Activated gamma-delta T cell treated with Interleukin-2 at 50 U/mL for 16 hours (primary cell): ENCODE data around the gene UBE3B.
A peak's percentile ranks its signal among the peaks of the same experiment; 100 is the strongest.

Source experiments
- DNase-seq: peaks from one replicate; pipeline ENCODE4 v3.0.0-alpha.2; 2020

The UBE3B gene

GRCh38 chr12:109532721-109533486, 55.5 kb downstream of the UBE3B start:
- no peak for DNase-seq

- no peak for DNase-seq
Observed at GRCh38 chr12:109533487-109533740, 56.0 kb downstream of the UBE3B start.

- no peak for DNase-seq
Observed at GRCh38 chr12:109534456-109534855, 57.0 kb downstream of the UBE3B start.

- no peak for DNase-seq
Observed at GRCh38 chr12:109535231-109535862, 57.9 kb downstream of the UBE3B start.

GRCh38 chr12:109535863-109536250, 58.4 kb downstream of the UBE3B start:
- DNase-seq = no peak

- no peak for DNase-seq
Observed at GRCh38 chr12:109537136-109537535, 59.7 kb downstream of the UBE3B start.

GRCh38 chr12:109538191-109538863, 60.9 kb downstream of the UBE3B start:
- no peak for DNase-seq

GRCh38 chr12:109539508-109539907, 62.1 kb downstream of the UBE3B start:
- no peak for DNase-seq

GRCh38 chr12:109540526-109541412, 63.3 kb downstream of the UBE3B start:
- no peak for DNase-seq

GRCh38 chr12:109541413-109541726, 63.9 kb downstream of the UBE3B start:
- no peak for DNase-seq

GRCh38 chr12:109542014-109542413, 64.6 kb downstream of the UBE3B start:
- DNase-seq = no peak

- DNase-seq = no peak
Observed at GRCh38 chr12:109542876-109543275, 65.4 kb downstream of the UBE3B start.

GRCh38 chr12:109544955-109545531, 67.6 kb downstream of the UBE3B start:
- peak; percentile 14 for DNase-seq

- no peak for DNase-seq
Observed at GRCh38 chr12:109545826-109546225, 68.4 kb downstream of the UBE3B start.

- DNase-seq = no peak
Observed at GRCh38 chr12:109547286-109547685, 69.9 kb downstream of the UBE3B start.

- DNase-seq = no peak
Observed at GRCh38 chr12:109548258-109548657, 70.8 kb downstream of the UBE3B start.

GRCh38 chr12:109549613-109550270, 72.3 kb downstream of the UBE3B start:
- DNase-seq = no peak

GRCh38 chr12:109550281-109550680, 72.8 kb downstream of the UBE3B start:
- no peak for DNase-seq

- no peak for DNase-seq
Observed at GRCh38 chr12:109551108-109551507, 73.7 kb downstream of the UBE3B start.

- DNase-seq = no peak
Observed at GRCh38 chr12:109552971-109553370, 75.5 kb downstream of the UBE3B start.

GRCh38 chr12:109553483-109553882, 76.0 kb downstream of the UBE3B start:
- no peak for DNase-seq

- DNase-seq = no peak
Observed at GRCh38 chr12:109553906-109554500, 76.6 kb downstream of the UBE3B start.
